GM23248 (cell line): ENCODE measurements around the gene HAPLN1.

Experiments
- EZH2 ChIP-seq: fragments of 200-600 bp; sonication (generic); IDR thresholded peaks from 2 replicates; pipeline ENCODE4 v1.6.1; 2018; ENCODE audit warnings: antibody characterized with exemption, mild to moderate bottlenecking; ENCODE audit not compliant: insufficient read depth, poor library complexity, severe bottlenecking
- EZH2phosphoT487 ChIP-seq: fragments of 200-600 bp; sonication (generic); IDR thresholded peaks from 2 replicates; pipeline ENCODE4 v1.6.1; 2018; ENCODE audit warnings: antibody characterized with exemption, moderate library complexity, mild to moderate bottlenecking, low read depth; ENCODE audit not compliant: insufficient read depth

- TF ChIP-seq EZH2 (no peak), EZH2phosphoT487 (no peak)
Observed at GRCh38 chr5:83720836-83721537, at the start of gene HAPLN1.
